HepG2 (cell line): Measurements from ENCODE around the gene AGAP1.

ENCODE experiments used
- ATF7 ChIP-seq, 2 experiments: fragments of 450-650 bp in 1 of 2; sonication (generic) in 1 of 2; formaldehyde crosslinking in 1 of 2; IDR thresholded peaks; 2 replicates each; pipeline versions ENCODE4 v1.4.0 to v1.6.1; 2016 to 2020; ENCODE audit warnings: antibody characterized with exemption in 1 of 2, mild to moderate bottlenecking in 1 of 2, missing genetic modification reagents in 1 of 2
- CHD2 ChIP-seq: IDR thresholded peaks from 2 replicates; pipeline ENCODE4 v1.6.1; 2011; ENCODE audit warnings: low read depth, low read length, improper control_type of control experiment
- CTCF ChIP-seq: sonication (generic); formaldehyde crosslinking; IDR thresholded peaks from 2 replicates; pipeline ENCODE4 v1.5.0; 2020; ENCODE audit warnings: mild to moderate bottlenecking, missing genetic modification reagents, moderate library complexity
- DDIT3 ChIP-seq: sonication (generic); formaldehyde crosslinking; IDR thresholded peaks from 2 replicates; pipeline ENCODE4 v1.4.0; 2020; ENCODE audit warnings: mild to moderate bottlenecking, missing genetic modification reagents
- DR1 ChIP-seq: sonication (generic); formaldehyde crosslinking; IDR thresholded peaks from 2 replicates; pipeline ENCODE4 v1.8.0; 2021; ENCODE audit warnings: mild to moderate bottlenecking, missing genetic modification reagents, inconsistent platforms
- HNF4G ChIP-seq, 2 experiments: sonication (generic) in 1 of 2; formaldehyde crosslinking in 1 of 2; IDR thresholded peaks; 2 replicates each; pipeline versions ENCODE4 v1.4.0 to v1.6.1; 2011 to 2020; ENCODE audit warnings: borderline replicate concordance in 2 of 2, low read depth in 2 of 2, mild to moderate bottlenecking in 2 of 2, low read length in 1 of 2, missing genetic modification reagents in 1 of 2, moderate library complexity in 1 of 2
- IKZF1 ChIP-seq: fragments of 450-650 bp; IDR thresholded peaks from 2 replicates; pipeline ENCODE4 v1.7.1; 2016
- KAT7 ChIP-seq: IDR thresholded peaks from 2 replicates; pipeline ENCODE4 v1.6.1; 2018; ENCODE audit warnings: borderline replicate concordance, missing compliant biosample characterization
- TAF1 ChIP-seq: sonication (generic); formaldehyde crosslinking; IDR thresholded peaks from 2 replicates; pipeline ENCODE4 v1.4.0; 2020; ENCODE audit warnings: missing genetic modification reagents
- ZNF652 ChIP-seq: IDR thresholded peaks from 2 replicates; pipeline ENCODE4 v1.6.1; 2016; ENCODE audit warnings: low read depth, borderline replicate concordance
- ZNF747 ChIP-seq: sonication (generic); formaldehyde crosslinking; IDR thresholded peaks from 2 replicates; pipeline ENCODE4 v1.8.1; 2023; ENCODE audit warnings: missing genetic modification reagents, mild to moderate bottlenecking, borderline replicate concordance
- TF ChIP-seq, protein P1 (sequence below): sonication (generic); formaldehyde crosslinking; IDR thresholded peaks from 2 replicates; pipeline ENCODE4 v1.4.0; 2020; ENCODE audit warnings: mild to moderate bottlenecking, missing genetic modification reagents
- TF ChIP-seq, protein P2 (sequence below): sonication (generic); formaldehyde crosslinking; IDR thresholded peaks from 2 replicates; pipeline ENCODE4 v1.8.1; 2023; ENCODE audit warnings: missing genetic modification reagents, mild to moderate bottlenecking, borderline replicate concordance

- TF ChIP-seq HNF4G (IDR thresholded peaks at IDR 0.05; ENCODE audit: borderline replicate concordance, low read depth, low read length), result no peak
- no peak for TF ChIP-seq HNF4G (CRISPR knock-in tag; IDR thresholded peaks at IDR 0.05; ENCODE audit: borderline replicate concordance, low read depth)
- no peak for TF ChIP-seq TAF1 (CRISPR knock-in tag)
- no peak for TF ChIP-seq DR1 (CRISPR knock-in tag)
- no peak for TF ChIP-seq ATF7 (IDR thresholded peaks at IDR 0.05)
- TF ChIP-seq ATF7 (CRISPR knock-in tag; IDR thresholded peaks at IDR 0.05), result no peak
- TF ChIP-seq, protein P1, sequence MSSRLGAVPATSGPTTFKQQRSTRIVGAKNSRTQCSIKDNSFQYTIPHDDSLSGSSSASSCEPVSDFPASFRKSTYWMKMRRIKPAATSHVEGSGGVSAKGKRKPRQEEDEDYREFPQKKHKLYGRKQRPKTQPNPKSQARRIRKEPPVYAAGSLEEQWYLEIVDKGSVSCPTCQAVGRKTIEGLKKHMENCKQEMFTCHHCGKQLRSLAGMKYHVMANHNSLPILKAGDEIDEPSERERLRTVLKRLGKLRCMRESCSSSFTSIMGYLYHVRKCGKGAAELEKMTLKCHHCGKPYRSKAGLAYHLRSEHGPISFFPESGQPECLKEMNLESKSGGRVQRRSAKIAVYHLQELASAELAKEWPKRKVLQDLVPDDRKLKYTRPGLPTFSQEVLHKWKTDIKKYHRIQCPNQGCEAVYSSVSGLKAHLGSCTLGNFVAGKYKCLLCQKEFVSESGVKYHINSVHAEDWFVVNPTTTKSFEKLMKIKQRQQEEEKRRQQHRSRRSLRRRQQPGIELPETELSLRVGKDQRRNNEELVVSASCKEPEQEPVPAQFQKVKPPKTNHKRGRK, result no peak
- TF ChIP-seq CTCF (CRISPR knock-in tag), result no peak
- no peak for TF ChIP-seq KAT7
- TF ChIP-seq, protein P2, sequence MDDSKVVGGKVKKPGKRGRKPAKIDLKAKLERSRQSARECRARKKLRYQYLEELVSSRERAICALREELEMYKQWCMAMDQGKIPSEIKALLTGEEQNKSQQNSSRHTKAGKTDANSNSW (CRISPR knock-in tag), result no peak
- TF ChIP-seq CHD2, result no peak
- no peak for TF ChIP-seq DDIT3 (CRISPR knock-in tag)
- no peak for TF ChIP-seq ZNF747
- no peak for TF ChIP-seq ZNF652 (CRISPR knock-in tag)
- TF ChIP-seq IKZF1, result no peak
Measured at GRCh38 chr2:235603659-235604058, 109.8 kb downstream of the AGAP1 start.
